ENCODE data around the gene PRR19. TPM values are rescaled to one million over a fixed set of nuclear protein-coding genes. Genes with fewer than 3 reads are reported as not detected.

Gene PRR19
- polyA plus RNA-seq, 2 donors, result 0.81 to 1.1 TPM

DNA sequence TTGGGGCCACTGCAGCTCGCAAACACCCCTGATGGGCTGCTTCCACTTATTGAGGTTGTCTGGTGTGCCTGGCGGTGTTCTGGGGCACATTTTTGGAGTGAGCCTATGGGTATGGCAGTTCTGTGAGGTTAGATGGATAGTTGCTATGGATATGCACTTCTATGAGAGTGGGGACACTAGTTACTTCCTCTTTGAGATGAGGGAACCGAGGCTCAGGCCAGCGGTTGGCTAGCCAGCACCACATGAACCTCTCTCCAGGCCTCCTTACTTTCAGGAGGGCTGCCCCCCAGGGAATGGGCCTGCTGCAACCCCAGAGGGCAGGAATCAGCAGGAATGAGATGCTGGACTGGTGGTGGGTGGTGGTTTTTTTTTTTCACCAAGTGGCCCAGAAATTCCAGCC is 13.5 kb upstream of the PRR19 start:
- no peak overlapping the region for H3K27ac ChIP-seq (ENCODE audit: low read depth in 2 of 2, low read length in 1 of 2)
- H3K27me3 ChIP-seq (ENCODE audit: control insufficient read depth in 1 of 2, insufficient read depth in 2 of 2, low read length in 2 of 2), result no peaks in the 10 kb centered on the region
- H3K4me1 ChIP-seq (ENCODE audit: control insufficient read depth in 2 of 2, insufficient read depth in 2 of 2, low read length in 1 of 2), result peaks cover 3 to 25% of the 10 kb centered on the region in 2 donors
- H3K36me3 ChIP-seq (ENCODE audit: control insufficient read depth in 2 of 2, insufficient read depth in 2 of 2, low read length in 1 of 2), result peaks cover 14 to 59% of the 10 kb centered on the region in 2 donors
- no peaks in the 10 kb centered on the region for H3K9me3 ChIP-seq (ENCODE audit: control insufficient read depth in 2 of 2, insufficient read depth in 1 of 2, low read depth in 1 of 2, low read length in 1 of 2)
- no peak overlapping the region for H3K4me3 ChIP-seq (ENCODE audit: low read depth in 1 of 2, low read length in 2 of 2)
- WGBS, 2 donors, result 84 to 87% methylated on average over 4 of the region's 4 CpGs

GRCh38 chr19:42288881-42289555 is 12.9 kb upstream of the PRR19 start:
- Histone ChIP-seq H3K9me3 (ENCODE audit: control insufficient read depth in 2 of 2, insufficient read depth in 1 of 2, low read depth in 1 of 2, low read length in 1 of 2) (no peaks in the 10 kb centered on the region), H3K27ac (ENCODE audit: low read depth in 2 of 2, low read length in 1 of 2) (no peak overlapping the region), H3K27me3 (ENCODE audit: control insufficient read depth in 1 of 2, insufficient read depth in 2 of 2, low read length in 2 of 2) (no peaks in the 10 kb centered on the region), H3K36me3 (ENCODE audit: control insufficient read depth in 2 of 2, insufficient read depth in 2 of 2, low read length in 1 of 2) (peaks cover 15 to 64% of the 10 kb centered on the region in 2 donors), H3K4me1 (ENCODE audit: control insufficient read depth in 2 of 2, insufficient read depth in 2 of 2, low read length in 1 of 2) (peaks cover 3 to 23% of the 10 kb centered on the region in 2 donors), H3K4me3 (ENCODE audit: low read depth in 1 of 2, low read length in 2 of 2) (no peak overlapping the region)
- WGBS, 2 donors, result 89 to 90% methylated on average over 22 of the region's 22 CpGs

- Histone ChIP-seq H3K9me3 (ENCODE audit: control insufficient read depth in 2 of 2, insufficient read depth in 1 of 2, low read depth in 1 of 2, low read length in 1 of 2) (no peaks in the 10 kb centered on the region), H3K36me3 (ENCODE audit: control insufficient read depth in 2 of 2, insufficient read depth in 2 of 2, low read length in 1 of 2) (peaks cover 19 to 70% of the 10 kb centered on the region in 2 donors), H3K4me3 (ENCODE audit: low read depth in 1 of 2, low read length in 2 of 2) (no peak overlapping the region), H3K27ac (ENCODE audit: low read depth in 2 of 2, low read length in 1 of 2) (no peak overlapping the region), H3K4me1 (ENCODE audit: control insufficient read depth in 2 of 2, insufficient read depth in 2 of 2, low read length in 1 of 2) (peaks cover 3 to 22% of the 10 kb centered on the region in 2 donors), H3K27me3 (ENCODE audit: control insufficient read depth in 1 of 2, insufficient read depth in 2 of 2, low read length in 2 of 2) (no peaks in the 10 kb centered on the region)
- 85 to 87% methylated on average over 8 of the region's 8 CpGs for WGBS, 2 donors
These were observed 12.3 kb upstream of the PRR19 start for GRCh38 chr19:42289556-42290041.

DNA sequence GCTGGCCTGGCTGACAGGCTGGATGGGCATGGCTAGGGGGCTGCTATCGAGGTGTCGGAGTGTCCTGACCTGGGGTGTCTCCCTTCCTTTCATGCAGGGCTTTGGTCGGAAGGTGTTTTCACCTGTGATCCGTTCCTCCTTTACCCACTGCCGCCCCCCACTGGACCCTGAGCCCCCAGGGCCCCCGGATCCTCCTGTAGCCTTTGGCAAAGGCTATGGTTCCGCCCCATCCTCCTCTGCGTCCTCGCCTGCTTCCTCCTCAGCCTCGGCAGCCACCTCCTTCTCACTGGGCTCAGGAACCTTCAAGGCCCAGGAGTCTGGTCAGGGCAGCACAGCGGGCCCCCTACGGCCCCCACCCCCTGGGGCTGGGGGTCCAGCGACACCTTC is 11.8 kb upstream of the PRR19 start:
- WGBS, 2 donors, result 83 to 84% methylated on average over 13 of the region's 13 CpGs
- no peak overlapping the region for H3K27ac ChIP-seq (ENCODE audit: low read depth in 2 of 2, low read length in 1 of 2)
- peaks cover 3 to 17% of the 10 kb centered on the region in 2 donors for H3K4me1 ChIP-seq (ENCODE audit: control insufficient read depth in 2 of 2, insufficient read depth in 2 of 2, low read length in 1 of 2)
- H3K4me3 ChIP-seq (ENCODE audit: low read depth in 1 of 2, low read length in 2 of 2), result no peak overlapping the region
- no peaks in the 10 kb centered on the region for H3K27me3 ChIP-seq (ENCODE audit: control insufficient read depth in 1 of 2, insufficient read depth in 2 of 2, low read length in 2 of 2)
- H3K9me3 ChIP-seq (ENCODE audit: control insufficient read depth in 2 of 2, insufficient read depth in 1 of 2, low read depth in 1 of 2, low read length in 1 of 2), result no peaks in the 10 kb centered on the region
- peaks cover 19 to 71% of the 10 kb centered on the region in 2 donors for H3K36me3 ChIP-seq (ENCODE audit: control insufficient read depth in 2 of 2, insufficient read depth in 2 of 2, low read length in 1 of 2)

- peaks cover 3 to 11% of the 10 kb centered on the region in 2 donors for H3K4me1 ChIP-seq (ENCODE audit: control insufficient read depth in 2 of 2, insufficient read depth in 2 of 2, low read length in 1 of 2)
- no peaks in the 10 kb centered on the region for H3K27me3 ChIP-seq (ENCODE audit: control insufficient read depth in 1 of 2, insufficient read depth in 2 of 2, low read length in 2 of 2)
- H3K36me3 ChIP-seq (ENCODE audit: control insufficient read depth in 2 of 2, insufficient read depth in 2 of 2, low read length in 1 of 2), result peaks cover 19 to 73% of the 10 kb centered on the region in 2 donors
- H3K9me3 ChIP-seq (ENCODE audit: control insufficient read depth in 2 of 2, insufficient read depth in 1 of 2, low read depth in 1 of 2, low read length in 1 of 2), result no peaks in the 10 kb centered on the region
- no peak overlapping the region for H3K4me3 ChIP-seq (ENCODE audit: low read depth in 1 of 2, low read length in 2 of 2)
- 82 to 84% methylated on average over 27 to 31 of the region's 31 CpGs for WGBS, 2 donors
- no peak overlapping the region for H3K27ac ChIP-seq (ENCODE audit: low read depth in 2 of 2, low read length in 1 of 2)
These were observed 11.2 kb upstream of the PRR19 start for GRCh38 chr19:42290523-42291434.

DNA sequence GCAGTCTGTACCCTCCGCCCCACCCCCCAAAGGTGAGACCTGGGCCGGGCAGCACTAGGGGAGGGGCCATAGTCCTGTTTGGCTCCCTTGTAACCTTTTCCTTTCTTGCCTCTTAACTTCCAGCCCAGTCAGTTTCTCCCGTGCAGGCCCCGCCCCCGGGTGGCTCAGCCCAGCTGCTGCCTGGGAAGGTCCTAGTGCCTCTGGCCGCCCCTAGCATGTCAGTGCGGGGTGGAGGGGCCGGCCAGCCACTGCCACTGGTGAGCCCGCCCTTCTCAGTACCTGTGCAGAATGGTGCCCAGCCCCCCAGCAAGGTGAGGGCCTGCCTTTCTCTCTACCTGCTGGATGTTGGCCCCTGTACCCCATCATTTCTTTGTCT is 10.5 kb upstream of the PRR19 start:
- no peaks in the 10 kb centered on the region for H3K9me3 ChIP-seq (ENCODE audit: control insufficient read depth in 2 of 2, insufficient read depth in 1 of 2, low read depth in 1 of 2, low read length in 1 of 2)
- no peak overlapping the region for H3K4me3 ChIP-seq (ENCODE audit: low read depth in 1 of 2, low read length in 2 of 2)
- peaks cover 19 to 73% of the 10 kb centered on the region in 2 donors for H3K36me3 ChIP-seq (ENCODE audit: control insufficient read depth in 2 of 2, insufficient read depth in 2 of 2, low read length in 1 of 2)
- no peak overlapping the region for H3K27ac ChIP-seq (ENCODE audit: low read depth in 2 of 2, low read length in 1 of 2)
- H3K4me1 ChIP-seq (ENCODE audit: control insufficient read depth in 2 of 2, insufficient read depth in 2 of 2, low read length in 1 of 2), result peaks cover 0 to 5% of the 10 kb centered on the region in 2 donors
- 51 to 52% methylated on average over 9 of the region's 9 CpGs for WGBS, 2 donors
- no peaks in the 10 kb centered on the region for H3K27me3 ChIP-seq (ENCODE audit: control insufficient read depth in 1 of 2, insufficient read depth in 2 of 2, low read length in 2 of 2)

DNA sequence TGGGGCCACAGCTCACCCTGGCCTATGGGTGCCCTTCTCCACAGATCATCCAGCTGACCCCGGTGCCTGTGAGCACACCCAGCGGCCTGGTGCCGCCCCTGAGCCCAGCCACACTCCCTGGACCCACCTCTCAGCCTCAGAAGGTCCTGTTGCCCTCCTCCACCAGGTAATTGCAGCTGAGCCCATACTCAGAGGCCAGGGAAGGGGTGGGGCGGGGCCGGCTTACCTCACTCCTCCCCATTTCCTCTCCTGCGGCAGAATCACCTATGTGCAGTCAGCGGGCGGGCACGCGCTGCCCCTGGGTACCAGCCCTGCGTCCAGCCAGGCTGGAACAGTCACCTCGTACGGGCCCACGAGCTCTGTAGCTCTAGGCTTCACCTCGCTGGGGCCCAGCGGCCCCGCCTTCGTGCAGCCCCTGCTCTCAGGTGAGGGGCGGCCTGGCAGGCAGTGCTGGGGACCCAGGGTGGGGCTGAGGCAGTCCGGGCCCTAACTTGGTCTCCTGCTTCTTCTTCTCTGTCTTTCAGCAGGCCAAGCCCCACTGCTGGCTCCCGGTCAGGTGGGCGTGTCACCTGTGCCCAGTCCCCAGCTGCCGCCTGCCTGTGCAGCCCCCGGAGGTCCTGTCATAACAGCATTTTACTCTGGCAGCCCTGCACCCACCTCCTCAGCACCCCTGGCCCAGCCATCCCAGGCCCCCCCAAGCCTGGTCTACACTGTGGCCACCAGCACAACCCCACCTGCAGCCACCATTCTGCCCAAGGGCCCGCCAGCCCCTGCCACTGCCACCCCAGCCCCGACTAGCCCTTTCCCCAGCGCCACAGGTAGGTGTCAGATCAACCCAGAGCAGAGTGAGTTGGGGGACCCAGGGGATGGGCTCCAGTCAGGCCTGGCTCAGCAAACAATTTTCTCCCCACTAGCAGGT is 9.6 kb upstream of the PRR19 start:
- Histone ChIP-seq H3K4me1 (ENCODE audit: control insufficient read depth in 2 of 2, insufficient read depth in 2 of 2, low read length in 1 of 2) (peaks cover 0 to 5% of the 10 kb centered on the region in 2 donors), H3K27ac (ENCODE audit: low read depth in 2 of 2, low read length in 1 of 2) (no peak overlapping the region), H3K4me3 (ENCODE audit: low read depth in 1 of 2, low read length in 2 of 2) (no peak overlapping the region), H3K9me3 (ENCODE audit: control insufficient read depth in 2 of 2, insufficient read depth in 1 of 2, low read depth in 1 of 2, low read length in 1 of 2) (no peaks in the 10 kb centered on the region), H3K27me3 (ENCODE audit: control insufficient read depth in 1 of 2, insufficient read depth in 2 of 2, low read length in 2 of 2) (no peaks in the 10 kb centered on the region), H3K36me3 (ENCODE audit: control insufficient read depth in 2 of 2, insufficient read depth in 2 of 2, low read length in 1 of 2) (peaks cover 19 to 75% of the 10 kb centered on the region in 2 donors)
- WGBS, 2 donors, result 84% methylated on average over 26 to 27 of the region's 27 CpGs

GRCh38 chr19:42292963-42293362 is 9.0 kb upstream of the PRR19 start:
- 88 to 91% methylated on average over 11 to 14 of the region's 14 CpGs for WGBS, 2 donors

GRCh38 chr19:42293540-42293939 is 8.4 kb upstream of the PRR19 start:
- WGBS, 2 donors, result 86 to 88% methylated on average over 17 of the region's 17 CpGs
- Histone ChIP-seq H3K9me3 (ENCODE audit: control insufficient read depth in 2 of 2, insufficient read depth in 1 of 2, low read depth in 1 of 2, low read length in 1 of 2) (no peaks in the 10 kb centered on the region), H3K27ac (ENCODE audit: low read depth in 2 of 2, low read length in 1 of 2) (no peak overlapping the region), H3K4me3 (ENCODE audit: low read depth in 1 of 2, low read length in 2 of 2) (no peak overlapping the region), H3K27me3 (ENCODE audit: control insufficient read depth in 1 of 2, insufficient read depth in 2 of 2, low read length in 2 of 2) (no peaks in the 10 kb centered on the region), H3K4me1 (ENCODE audit: control insufficient read depth in 2 of 2, insufficient read depth in 2 of 2, low read length in 1 of 2) (peaks cover 0 to 5% of the 10 kb centered on the region in 2 donors), H3K36me3 (ENCODE audit: control insufficient read depth in 2 of 2, insufficient read depth in 2 of 2, low read length in 1 of 2) (peaks cover 19 to 65% of the 10 kb centered on the region in 2 donors)

More at GRCh38 chr19:42292963-42293362, 9.0 kb upstream of the PRR19 start:
- Histone ChIP-seq H3K4me1 (ENCODE audit: control insufficient read depth in 2 of 2, insufficient read depth in 2 of 2, low read length in 1 of 2) (peaks cover 0 to 5% of the 10 kb centered on the region in 2 donors), H3K27me3 (ENCODE audit: control insufficient read depth in 1 of 2, insufficient read depth in 2 of 2, low read length in 2 of 2) (no peaks in the 10 kb centered on the region), H3K4me3 (ENCODE audit: low read depth in 1 of 2, low read length in 2 of 2) (no peak overlapping the region), H3K27ac (ENCODE audit: low read depth in 2 of 2, low read length in 1 of 2) (no peak overlapping the region), H3K36me3 (ENCODE audit: control insufficient read depth in 2 of 2, insufficient read depth in 2 of 2, low read length in 1 of 2) (peaks cover 19 to 69% of the 10 kb centered on the region in 2 donors), H3K9me3 (ENCODE audit: control insufficient read depth in 2 of 2, insufficient read depth in 1 of 2, low read depth in 1 of 2, low read length in 1 of 2) (no peaks in the 10 kb centered on the region)
